Smooth muscle cell of the brain vasculature (primary cell): ENCODE measurements around the gene PFKL.
"Not testable (repeated sequence)": the region's sequence is repeated elsewhere in the genome, so short reads cannot be mapped to it uniquely, and the experiment has no call there.

Source experiments
- DNase-seq: peaks from one replicate; pipeline ENCODE4 v3.0.0-alpha.2; 2012; ENCODE audit warnings: low read depth, low spot score

PFKL gene

GRCh38 chr21:44344541-44345183 lies 44.8 kb downstream of the PFKL start:
- DNase-seq, result no peak

- DNase-seq, result no peak
Observed at GRCh38 chr21:44345495-44345894, 45.6 kb downstream of the PFKL start.

- no peak for DNase-seq
Observed at GRCh38 chr21:44347911-44348451, 48.1 kb downstream of the PFKL start.

- DNase-seq, result no peak
Observed at GRCh38 chr21:44348861-44349260, 49.0 kb downstream of the PFKL start.

GRCh38 chr21:44349416-44349846 lies 49.6 kb downstream of the PFKL start:
- DNase-seq, result no peak

- no peak for DNase-seq
Observed at GRCh38 chr21:44349847-44350772, 50.3 kb downstream of the PFKL start.

- no peak for DNase-seq
Observed at GRCh38 chr21:44350773-44351481, 51.1 kb downstream of the PFKL start.

- no peak for DNase-seq
Observed at GRCh38 chr21:44351535-44352252, 51.8 kb downstream of the PFKL start.

GRCh38 chr21:44352253-44352860 lies 52.5 kb downstream of the PFKL start:
- DNase-seq, result no peak

- no peak for DNase-seq
Observed at GRCh38 chr21:44353191-44353970, 53.5 kb downstream of the PFKL start, which contains the start of gene TRPM2. TRPM2 (plus strand) TSS chr21:44353621; CDS start chr21:44353701, 80 bp downstream.

GRCh38 chr21:44354001-44354405 lies 54.1 kb downstream of the PFKL start:
- no peak for DNase-seq

- DNase-seq, result no peak
Observed at GRCh38 chr21:44354775-44355771, 55.2 kb downstream of the PFKL start.

- DNase-seq, result no peak
Observed at GRCh38 chr21:44356160-44356559, 56.3 kb downstream of the PFKL start.

- no peak for DNase-seq
Observed at GRCh38 chr21:44356636-44357035, 56.8 kb downstream of the PFKL start.

- DNase-seq, result no peak
Observed at GRCh38 chr21:44357064-44357837, 57.4 kb downstream of the PFKL start.

GRCh38 chr21:44359396-44359795 lies 59.5 kb downstream of the PFKL start:
- no peak for DNase-seq

- no peak for DNase-seq
Observed at GRCh38 chr21:44360159-44360558, 60.3 kb downstream of the PFKL start.

GRCh38 chr21:44361903-44362302 lies 62.0 kb downstream of the PFKL start:
- DNase-seq, result not testable (repeated sequence)
